K562 (cell line): Measurements from ENCODE around the gene ANO10. TPM values are rescaled to one million over a fixed set of nuclear protein-coding genes. Genes with fewer than 3 reads are reported as not detected.

Source experiments
- ATAC-seq: fragments of 200-7000 bp; cut with Tn5 transposase; 3 replicates; pipeline ENCODE4 v1.9.1; 2020; ENCODE audit warnings: moderate library complexity
- BruUV-seq: library from RNA; stranded (reverse); fragments of 400-500 nt; replicated peaks from 2 replicates; lab custom pipeline; 2021; lab: Mats Ljungman, UMichigan
- CTCF ChIA-PET: fragments of 300-600 bp; formaldehyde crosslinking; extraction: SDS; loops from one replicate; lab custom pipeline; 2021; ENCODE audit warnings: low intra/inter-chr PET ratio; lab: Yijun Ruan, JAX
- POLR2A ChIA-PET: fragments of 300-600, 350-650 bp; sonication (Branson Sonifier 250); formaldehyde crosslinking; extraction: SDS; loops from one replicate; lab custom pipeline; 2021; ENCODE audit warnings: antibody characterized with exemption, inconsistent platforms; lab: Yijun Ruan, JAX
- DNase-seq, 4 experiments: peaks; one replicate each; pipeline versions ENCODE4 v3.0.0 to v3.0.0-alpha.2; 2011 to 2018; ENCODE audit warnings: low spot score in 3 of 4, mixed read lengths in 3 of 4; ENCODE audit errors: extremely low read depth in 1 of 4
- FAIRE-seq: peaks from 2 replicates; lab custom pipeline; 2011; peaks lifted over from hg19 to GRCh38; lab: Jason Lieb, UNC
- H2AFZ ChIP-seq: 2 replicates; pipeline ENCODE4 v1.6.0; 2011; ENCODE audit warnings: low read depth, low read length, control low read depth, inconsistent platforms
- H3K27ac ChIP-seq: fragments of 200-600 bp; 3 replicates; pipeline ENCODE4 v1.8.0; 2011; ENCODE audit warnings: low read depth, mild to moderate bottlenecking, control low read depth, inconsistent platforms, low read length, moderate library complexity, mixed read lengths; ENCODE audit errors: extremely low read depth
- H3K27me3 ChIP-seq, 2 experiments: fragments of 300-600 bp in 1 of 2; 2 replicates in 1 of 2; 3 replicates in 1 of 2; pipeline versions ENCODE4 v1.6.0 to v1.8.0; 2011; ENCODE audit warnings: inconsistent platforms in 2 of 2, low read length in 2 of 2, mild to moderate bottlenecking in 1 of 2, mixed read lengths in 1 of 2, moderate library complexity in 1 of 2; ENCODE audit not compliant: control insufficient read depth in 2 of 2, insufficient read depth in 2 of 2
- H3K36me3 ChIP-seq: fragments of 300-600 bp; 3 replicates; pipeline ENCODE4 v1.8.0; 2011; ENCODE audit warnings: mild to moderate bottlenecking, low read length, inconsistent platforms; ENCODE audit not compliant: control insufficient read depth, insufficient read depth
- H3K4me1 ChIP-seq, 2 experiments: fragments of 200-600 bp in 1 of 2; replicated peaks in 1 of 2; 2 replicates in 1 of 2; 3 replicates in 1 of 2; pipeline versions ENCODE4 v1.5.1 to v1.8.0; 2011; ENCODE audit warnings: inconsistent platforms in 2 of 2, low read length in 2 of 2, mild to moderate bottlenecking in 1 of 2, mixed read lengths in 1 of 2, moderate library complexity in 1 of 2; ENCODE audit not compliant: control insufficient read depth in 2 of 2, insufficient read depth in 2 of 2
- H3K4me2 ChIP-seq: 2 replicates; pipeline ENCODE4 v1.6.1; 2011; ENCODE audit warnings: low read length, control low read depth, inconsistent platforms, mixed read lengths; ENCODE audit not compliant: insufficient read depth
- H3K4me3 ChIP-seq: fragments of 200-600 bp; sonication (generic), shearing (Covaris generic); 2 replicates; pipeline ENCODE4 v1.5.1; 2016; ENCODE audit warnings: control low read depth, inconsistent platforms
- H3K79me2 ChIP-seq: fragments of 200-600 bp; 3 replicates; pipeline ENCODE4 v1.8.0; 2011; ENCODE audit warnings: low read length, inconsistent platforms; ENCODE audit not compliant: control insufficient read depth, insufficient read depth
- H3K9ac ChIP-seq, 2 experiments: 2 replicates each; pipeline versions ENCODE4 v1.6.0 to v1.6.1; 2011; ENCODE audit warnings: low read depth in 2 of 2, low read length in 2 of 2, control low read depth in 1 of 2, inconsistent platforms in 1 of 2, mild to moderate bottlenecking in 1 of 2, mixed read lengths in 1 of 2; ENCODE audit not compliant: insufficient read depth in 1 of 2
- H3K9me1 ChIP-seq: one replicate; pipeline ENCODE4 v1.6.0; 2011; ENCODE audit warnings: inconsistent platforms, mild to moderate bottlenecking, low read length, moderate library complexity; ENCODE audit not compliant: control insufficient read depth, insufficient read depth
- H3K9me3 ChIP-seq: replicated peaks from 2 replicates; pipeline ENCODE4 v1.5.1; 2011; ENCODE audit warnings: low read depth, low read length, inconsistent platforms; ENCODE audit not compliant: control insufficient read depth, insufficient read depth
- H4K20me1 ChIP-seq: replicated peaks from 2 replicates; pipeline ENCODE4 v1.6.1; 2011; ENCODE audit warnings: low read length, inconsistent platforms, mixed read lengths; ENCODE audit not compliant: control insufficient read depth, insufficient read depth
- CHD4 ChIP-seq: fragments of 200-600 bp; sonication (generic); IDR thresholded peaks from 3 replicates; pipeline ENCODE4 v1.6.1; 2012; ENCODE audit warnings: low read depth, mild to moderate bottlenecking, mixed read lengths, low read length, inconsistent platforms; ENCODE audit not compliant: insufficient read depth, insufficient replicate concordance, poor library complexity, severe bottlenecking
- CREB1 ChIP-seq, 2 experiments: sonication (generic) in 1 of 2; formaldehyde crosslinking in 1 of 2; IDR thresholded peaks; 2 replicates each; pipeline versions ENCODE4 v1.6.1 to v1.8.0; 2012 to 2022; ENCODE audit warnings: inconsistent platforms in 1 of 2, mild to moderate bottlenecking in 1 of 2, missing genetic modification reagents in 1 of 2, moderate library complexity in 1 of 2
- CTCFL ChIP-seq: IDR thresholded peaks from 2 replicates; pipeline ENCODE4 v1.6.1; 2011; ENCODE audit warnings: borderline replicate concordance, low read depth, mild to moderate bottlenecking, moderate library complexity, low read length; ENCODE audit not compliant: insufficient read depth, poor library complexity, severe bottlenecking
- ELF4 ChIP-seq: fragments of 450-650 bp; formaldehyde crosslinking; IDR thresholded peaks from 2 replicates; pipeline ENCODE4 v1.4.0; 2022; ENCODE audit warnings: missing genetic modification characterization
- GTF3C2 ChIP-seq: IDR thresholded peaks from 3 replicates; pipeline ENCODE4 v1.6.1; 2011; ENCODE audit warnings: borderline replicate concordance, mild to moderate bottlenecking, moderate library complexity; ENCODE audit not compliant: insufficient read length; ENCODE audit errors: extremely low read depth
- L3MBTL2 ChIP-seq: fragments of 450-650 bp; IDR thresholded peaks from 2 replicates; pipeline ENCODE4 v1.6.1; 2016; ENCODE audit warnings: mild to moderate bottlenecking, moderate library complexity
- SMAD2 ChIP-seq: fragments of 150-350 bp; IDR thresholded peaks from 2 replicates; pipeline ENCODE4 v1.6.1; 2014; ENCODE audit warnings: low read depth, mild to moderate bottlenecking, low read length
- TARDBP ChIP-seq: fragments of 450-650 bp; IDR thresholded peaks from 2 replicates; pipeline ENCODE4 v1.6.1; 2016
- TCF15 ChIP-seq: fragments of 250-450 bp; sonication (Bioruptor Pico); IDR thresholded peaks from 2 replicates; pipeline ENCODE4 v1.8.0; 2022; ENCODE audit warnings: moderate library complexity, mild to moderate bottlenecking, inconsistent platforms
- ZFP30 ChIP-seq: fragments of 250-450 bp; sonication (Bioruptor Pico); IDR thresholded peaks from 2 replicates; pipeline ENCODE4 v1.8.0; 2022; ENCODE audit warnings: moderate library complexity, mild to moderate bottlenecking, inconsistent platforms, borderline replicate concordance
- ZNF212 ChIP-seq: fragments of 450-650 bp; formaldehyde crosslinking; IDR thresholded peaks from 2 replicates; pipeline ENCODE4 v1.4.0; 2020; ENCODE audit warnings: mild to moderate bottlenecking
- ZNF589 ChIP-seq: fragments of 200-800 bp; sonication (Bioruptor generic); IDR thresholded peaks from 2 replicates; pipeline ENCODE4 v1.6.1; 2016; ENCODE audit warnings: low read depth, missing genetic modification characterization, missing compliant biosample characterization
- WGBS: fragments of 100-300 bp; shearing (Covaris generic); methylation state at CpG from one replicate; pipeline ENCODE4 v1.1.6; 2016; ENCODE audit warnings: low coverage, mixed read lengths; ENCODE audit not compliant: insufficient coverage; ENCODE audit errors: missing lambda C conversion rate; 5-methylcytosine and 5-hydroxymethylcytosine counted together
- in situ Hi-C: fragments of 300-500 bp; cut with MboI; formaldehyde crosslinking; loops from 4 replicates; pipeline ENCODE4 v1.15.0; 2018; ENCODE audit warnings: inconsistent platforms, mixed read lengths
- intact Hi-C: fragments of 100-400 bp; cut with micrococcal nuclease; formaldehyde crosslinking; loops from 2 replicates; pipeline ENCODE4 v1.14.2; 2022
- polyA plus RNA-seq, 8 experiments: library from polyadenylated mRNA; depleted of rRNA in 4 of 8; stranded (reverse) in 5 of 8; unstranded in 3 of 8; fragments of >200 nt; fragmentation: Nextera tagmentation in 2 of 8; fragmentation: Illumina TruSeq in 1 of 8; extraction: Ambion mirVana in 2 of 8; extraction: Trizol in 1 of 8; gene quantifications; 2 replicates each; pipeline versions ENCODE4 v1.2.1 to v1.2.3, GENCODE V29; 2011 to 2014; ENCODE audit warnings: inconsistent platforms in 1 of 8, missing spikeins in 1 of 8
- total RNA-seq, 7 experiments: library from RNA; depleted of rRNA in 6 of 7; stranded (reverse); fragments of >200 nt in 6 of 7; fragmentation: Illumina TruSeq in 2 of 7; extraction: Trizol in 2 of 7; gene quantifications; 2 replicates each; pipeline versions ENCODE4 v1.2.1 to v1.2.3, GENCODE V29; 2011 to 2021; ENCODE audit warnings: low replicate concordance in 1 of 7

ANO10 gene
- total and polyA plus RNA-seq, 9 of the 15 experiments (the other 6 are each of a cell fraction or from before 2014, with no cell fraction given), result 6.4 to 46.0 (median 32.3) TPM

GRCh38 chr3:43400167-43400566 is 221.6 kb downstream of the ANO10 start:
- H2AFZ ChIP-seq, result no peak overlapping the region
- CTCF ChIA-PET, result no interaction called here
- POLR2A ChIA-PET, result interaction anchor here (2.3 kb wide), 1 partner anchor 11 kb away, joined by 8 read pairs; no protein-coding TSS in a partner anchor
- H3K9me1 ChIP-seq, result no peaks in the 10 kb centered on the region
- no peaks in the 10 kb centered on the region for H3K36me3 ChIP-seq
- H3K79me2 ChIP-seq, result no peaks in the 10 kb centered on the region
- 0% methylated on average over 1 of the region's 1 CpG for WGBS
- H3K4me2 ChIP-seq, result no peak overlapping the region
- no peak overlapping the region for H3K4me3 ChIP-seq
- peaks cover 0 to 2% of the 10 kb centered on the region in 2 experiments; a peak in 1 of 5 replicates for H3K4me1 ChIP-seq
- H3K27ac ChIP-seq, result no peak overlapping the region
- H3K9me3 ChIP-seq, result no peaks in the 10 kb centered on the region
- no peaks in the 10 kb centered on the region for H3K27me3 ChIP-seq
- in situ Hi-C loops (no loop called here), intact Hi-C loops (no loop called here)
- FAIRE-seq (no peak), DNase-seq (no peak), ATAC-seq (no peak)
- BruUV-seq, result no TSS peak
- no peak overlapping the region for H3K9ac ChIP-seq
- H4K20me1 ChIP-seq, result no peaks in the 10 kb centered on the region
- no peak for TF ChIP-seq TARDBP
- TF ChIP-seq L3MBTL2, result no peak
- no peak for TF ChIP-seq TCF15
- TF ChIP-seq ELF4 (CRISPR knock-in tag), result no peak
- TF ChIP-seq ZFP30, result no peak
- TF ChIP-seq ZNF212 (CRISPR knock-in tag), result no peak
- TF ChIP-seq CHD4, result no peak
- TF ChIP-seq GTF3C2, result no peak
- no peak for TF ChIP-seq SMAD2
- TF ChIP-seq CTCFL, result no peak
- TF ChIP-seq ZNF589 (CRISPR knock-in tag), result no peak
- no peak for TF ChIP-seq CREB1 (IDR thresholded peaks at IDR 0.05)
- TF ChIP-seq CREB1 (CRISPR knock-in tag; IDR thresholded peaks at IDR 0.05), result no peak
